GM23338 (cell line): ENCODE measurements around the gene PSMB7. TPM values are rescaled to one million over a fixed set of nuclear protein-coding genes. Genes with fewer than 3 reads are reported as not detected.

ENCODE experiments used
- ATAC-seq: fragments of 200-7000 bp; cut with Tn5 transposase; 3 replicates; pipeline ENCODE4 v1.9.1; 2020
- DNase-seq: peaks from one replicate; pipeline ENCODE4 v3.0.0-alpha.2; 2015; ENCODE audit warnings: low spot score
- H2AFZ ChIP-seq: fragments of 200-600 bp; sonication (generic); 2 replicates; pipeline ENCODE4 v1.8.0; 2016; ENCODE audit warnings: antibody characterized with exemption, mild to moderate bottlenecking, moderate library complexity
- H3F3A ChIP-seq: fragments of 200-600 bp; sonication (generic); replicated peaks from 2 replicates; pipeline ENCODE4 v1.8.0; 2017; ENCODE audit warnings: antibody characterized with exemption, mixed run types, low read depth
- H3K27ac ChIP-seq: fragments of 200-600 bp; sonication (generic); 2 replicates; pipeline ENCODE4 v1.6.1; 2016; ENCODE audit warnings: low read depth
- H3K27me3 ChIP-seq: fragments of 200-600 bp; sonication (generic); 2 replicates; pipeline ENCODE4 v1.8.0; 2016; ENCODE audit warnings: mild to moderate bottlenecking, mixed run types, moderate library complexity; ENCODE audit not compliant: insufficient read depth
- H3K36me3 ChIP-seq: fragments of 200-600 bp; sonication (generic); 2 replicates; pipeline ENCODE4 v1.8.0; 2016; ENCODE audit warnings: mild to moderate bottlenecking; ENCODE audit not compliant: insufficient read depth
- H3K4me1 ChIP-seq: fragments of 200-600 bp; sonication (generic); 2 replicates; pipeline ENCODE4 v1.8.0; 2016; ENCODE audit warnings: mild to moderate bottlenecking, moderate library complexity; ENCODE audit not compliant: insufficient read depth
- H3K4me2 ChIP-seq: fragments of 200-600 bp; sonication (generic); 2 replicates; pipeline ENCODE4 v1.7.1; 2017; ENCODE audit warnings: mixed run types
- H3K4me3 ChIP-seq: fragments of 200-600 bp; sonication (generic); 2 replicates; pipeline ENCODE4 v1.6.1; 2016; ENCODE audit warnings: mixed run types
- H3K79me2 ChIP-seq: fragments of 200-600 bp; sonication (generic); replicated peaks from 2 replicates; pipeline ENCODE4 v1.8.0; 2017; ENCODE audit warnings: mild to moderate bottlenecking; ENCODE audit not compliant: insufficient read depth
- H3K9me2 ChIP-seq: fragments of 200-600 bp; sonication (generic); 2 replicates; pipeline ENCODE4 v1.8.0; 2017; ENCODE audit not compliant: insufficient read depth
- H4K20me1 ChIP-seq: fragments of 200-600 bp; sonication (generic); replicated peaks from 2 replicates; pipeline ENCODE4 v1.8.0; 2017; ENCODE audit warnings: mild to moderate bottlenecking; ENCODE audit not compliant: insufficient read depth
- H3K27ac Mint-ChIP-seq: 2 replicates; pipeline ENCODE4 v1.8.0; 2020; ENCODE audit warnings: inconsistent platforms, mild to moderate bottlenecking, moderate library complexity, mixed read lengths
- H3K27me3 Mint-ChIP-seq: 3 replicates; pipeline ENCODE4 v1.8.0; 2022; ENCODE audit warnings: low read depth, mild to moderate bottlenecking, moderate library complexity, mixed read lengths, inconsistent platforms; ENCODE audit not compliant: insufficient read depth, poor library complexity
- H3K36me3 Mint-ChIP-seq: 3 replicates; pipeline ENCODE4 v1.8.0; 2021; ENCODE audit warnings: low read depth, mild to moderate bottlenecking, inconsistent platforms, moderate library complexity, mixed read lengths
- H3K4me1 Mint-ChIP-seq: 3 replicates; pipeline ENCODE4 v1.8.0; 2020; ENCODE audit warnings: mild to moderate bottlenecking, inconsistent platforms, mixed read lengths
- H3K4me3 Mint-ChIP-seq: 3 replicates; pipeline ENCODE4 v1.8.0; 2021; ENCODE audit warnings: moderate library complexity, mild to moderate bottlenecking, inconsistent platforms, mixed read lengths
- H3K9me3 Mint-ChIP-seq: 3 replicates; pipeline ENCODE4 v1.8.0; 2020; ENCODE audit warnings: moderate library complexity, mild to moderate bottlenecking, inconsistent platforms, mixed read lengths
- CREB1 ChIP-seq: fragments of 250-450 bp; sonication (Bioruptor Pico); IDR thresholded peaks from 2 replicates; pipeline ENCODE4 v1.5.0; 2020; ENCODE audit warnings: low read depth, mild to moderate bottlenecking, moderate library complexity
- CTCF ChIP-seq, 2 experiments: fragments of 200-600 bp in 1 of 2; sonication (generic) in 1 of 2; conservative IDR thresholded peaks; 2 replicates each; pipeline versions ENCODE4 v1.5.1 to v1.6.1; 2016 to 2017; ENCODE audit warnings: antibody characterized with exemption in 2 of 2, low read depth in 2 of 2, mild to moderate bottlenecking in 2 of 2, moderate library complexity in 1 of 2
- ETS1 ChIP-seq: IDR thresholded peaks from 2 replicates; pipeline ENCODE4 v1.6.1; 2016; ENCODE audit warnings: antibody characterized with exemption
- EZH2 ChIP-seq: fragments of 200-600 bp; sonication (generic); IDR thresholded peaks from one replicate; pipeline ENCODE4 v1.8.0; 2017; ENCODE audit warnings: antibody characterized with exemption, mild to moderate bottlenecking, low read depth; ENCODE audit not compliant: unreplicated experiment
- EZH2phosphoT487 ChIP-seq: fragments of 200-600 bp; sonication (generic); IDR thresholded peaks from one replicate; pipeline ENCODE4 v1.8.1; 2018; ENCODE audit warnings: antibody characterized with exemption; ENCODE audit not compliant: unreplicated experiment
- JUNB ChIP-seq: IDR thresholded peaks from one replicate; pipeline ENCODE4 v1.6.1; 2016; ENCODE audit warnings: antibody characterized with exemption; ENCODE audit not compliant: unreplicated experiment
- NANOG ChIP-seq: IDR thresholded peaks from 2 replicates; pipeline ENCODE4 v1.6.1; 2016; ENCODE audit warnings: antibody characterized with exemption, borderline replicate concordance
- POLR2AphosphoS5 ChIP-seq: IDR thresholded peaks from 2 replicates; pipeline ENCODE4 v1.6.1; 2016; ENCODE audit warnings: antibody characterized with exemption, low read depth
- ZNF114 ChIP-seq: fragments of 250-450 bp; sonication (Bioruptor Pico); IDR thresholded peaks from 2 replicates; pipeline ENCODE4 v1.5.0; 2020; ENCODE audit warnings: mild to moderate bottlenecking, moderate library complexity
- ZNF331 ChIP-seq: fragments of 250-450 bp; sonication (Bioruptor Pico); IDR thresholded peaks from 2 replicates; pipeline ENCODE4 v1.5.0; 2020; ENCODE audit warnings: low read depth, mild to moderate bottlenecking, moderate library complexity
- polyA plus RNA-seq: library from polyadenylated mRNA; unstranded; fragments of >200 nt; fragmentation: Nextera tagmentation; extraction: Ambion mirVana; gene quantifications from 2 replicates; pipeline ENCODE4 v1.2.1, GENCODE V29; 2016
- total RNA-seq: library from RNA; depleted of rRNA; stranded (reverse); fragments of >200 nt; shearing (Covaris generic); gene quantifications from 2 replicates; pipeline ENCODE4 v1.2.3, GENCODE V29; 2014
- TF ChIP-seq, protein P1 (sequence below): fragments of 250-450 bp; sonication (Bioruptor Pico); IDR thresholded peaks from 2 replicates; pipeline ENCODE4 v1.5.0; 2020; ENCODE audit warnings: mild to moderate bottlenecking, moderate library complexity

The PSMB7 gene
- total and polyA plus RNA-seq, 2 experiments from 2014 or later: 255 to 268 TPM

DNA sequence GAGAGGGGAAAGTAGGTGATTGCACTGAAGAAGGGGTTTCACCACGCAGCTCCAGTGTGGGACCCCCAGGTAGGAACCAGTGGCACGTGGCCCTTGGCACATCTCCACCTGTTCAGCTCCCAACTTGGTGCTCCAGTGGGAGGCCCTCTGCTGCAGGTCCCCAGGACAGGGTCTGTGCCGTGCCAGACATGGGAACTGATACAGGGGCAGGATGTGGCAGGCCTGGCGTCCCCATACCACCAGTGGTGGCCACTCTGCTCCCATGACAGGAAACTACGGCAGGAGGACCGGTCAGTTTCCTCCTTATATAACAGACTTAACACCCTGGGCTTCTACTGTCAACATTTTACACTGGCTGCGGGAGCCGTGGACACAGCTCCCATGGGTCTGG, 67.3 kb downstream of the PSMB7 start:
- Mint-ChIP-seq H3K27ac (no peak overlapping the region), H3K4me1 (peaks cover 19% of the 10 kb centered on the region), H3K36me3 (peaks cover 25% of the 10 kb centered on the region), H3K27me3 (peaks cover 19% of the 10 kb centered on the region), H3K9me3 (no peaks in the 10 kb centered on the region), H3K4me3 (no peak overlapping the region)
- Histone ChIP-seq H2AFZ (no peak overlapping the region), H3K4me3 (no peak overlapping the region), H3K36me3 (peaks cover 4% of the 10 kb centered on the region; the same call in 1 of the 2 replicates), H3K9me2 (no peaks in the 10 kb centered on the region), H3K4me2 (no peak overlapping the region), H3K27ac (no peak overlapping the region), H3K79me2 (no peaks in the 10 kb centered on the region), H3K27me3 (no peaks in the 10 kb centered on the region), H4K20me1 (0 out of 2 replicates have a peak, but pooled peaks cover 2% of the 10 kb centered on the region), H3K4me1 (peaks cover 9% of the 10 kb centered on the region; the same call in 1 of the 2 replicates), H3F3A (no peaks in the 10 kb centered on the region)
- no peak for TF ChIP-seq CTCF (conservative IDR thresholded peaks at IDR 0.05; ENCODE audit: low read depth in 2 of 2)
- TF ChIP-seq, protein P1, sequence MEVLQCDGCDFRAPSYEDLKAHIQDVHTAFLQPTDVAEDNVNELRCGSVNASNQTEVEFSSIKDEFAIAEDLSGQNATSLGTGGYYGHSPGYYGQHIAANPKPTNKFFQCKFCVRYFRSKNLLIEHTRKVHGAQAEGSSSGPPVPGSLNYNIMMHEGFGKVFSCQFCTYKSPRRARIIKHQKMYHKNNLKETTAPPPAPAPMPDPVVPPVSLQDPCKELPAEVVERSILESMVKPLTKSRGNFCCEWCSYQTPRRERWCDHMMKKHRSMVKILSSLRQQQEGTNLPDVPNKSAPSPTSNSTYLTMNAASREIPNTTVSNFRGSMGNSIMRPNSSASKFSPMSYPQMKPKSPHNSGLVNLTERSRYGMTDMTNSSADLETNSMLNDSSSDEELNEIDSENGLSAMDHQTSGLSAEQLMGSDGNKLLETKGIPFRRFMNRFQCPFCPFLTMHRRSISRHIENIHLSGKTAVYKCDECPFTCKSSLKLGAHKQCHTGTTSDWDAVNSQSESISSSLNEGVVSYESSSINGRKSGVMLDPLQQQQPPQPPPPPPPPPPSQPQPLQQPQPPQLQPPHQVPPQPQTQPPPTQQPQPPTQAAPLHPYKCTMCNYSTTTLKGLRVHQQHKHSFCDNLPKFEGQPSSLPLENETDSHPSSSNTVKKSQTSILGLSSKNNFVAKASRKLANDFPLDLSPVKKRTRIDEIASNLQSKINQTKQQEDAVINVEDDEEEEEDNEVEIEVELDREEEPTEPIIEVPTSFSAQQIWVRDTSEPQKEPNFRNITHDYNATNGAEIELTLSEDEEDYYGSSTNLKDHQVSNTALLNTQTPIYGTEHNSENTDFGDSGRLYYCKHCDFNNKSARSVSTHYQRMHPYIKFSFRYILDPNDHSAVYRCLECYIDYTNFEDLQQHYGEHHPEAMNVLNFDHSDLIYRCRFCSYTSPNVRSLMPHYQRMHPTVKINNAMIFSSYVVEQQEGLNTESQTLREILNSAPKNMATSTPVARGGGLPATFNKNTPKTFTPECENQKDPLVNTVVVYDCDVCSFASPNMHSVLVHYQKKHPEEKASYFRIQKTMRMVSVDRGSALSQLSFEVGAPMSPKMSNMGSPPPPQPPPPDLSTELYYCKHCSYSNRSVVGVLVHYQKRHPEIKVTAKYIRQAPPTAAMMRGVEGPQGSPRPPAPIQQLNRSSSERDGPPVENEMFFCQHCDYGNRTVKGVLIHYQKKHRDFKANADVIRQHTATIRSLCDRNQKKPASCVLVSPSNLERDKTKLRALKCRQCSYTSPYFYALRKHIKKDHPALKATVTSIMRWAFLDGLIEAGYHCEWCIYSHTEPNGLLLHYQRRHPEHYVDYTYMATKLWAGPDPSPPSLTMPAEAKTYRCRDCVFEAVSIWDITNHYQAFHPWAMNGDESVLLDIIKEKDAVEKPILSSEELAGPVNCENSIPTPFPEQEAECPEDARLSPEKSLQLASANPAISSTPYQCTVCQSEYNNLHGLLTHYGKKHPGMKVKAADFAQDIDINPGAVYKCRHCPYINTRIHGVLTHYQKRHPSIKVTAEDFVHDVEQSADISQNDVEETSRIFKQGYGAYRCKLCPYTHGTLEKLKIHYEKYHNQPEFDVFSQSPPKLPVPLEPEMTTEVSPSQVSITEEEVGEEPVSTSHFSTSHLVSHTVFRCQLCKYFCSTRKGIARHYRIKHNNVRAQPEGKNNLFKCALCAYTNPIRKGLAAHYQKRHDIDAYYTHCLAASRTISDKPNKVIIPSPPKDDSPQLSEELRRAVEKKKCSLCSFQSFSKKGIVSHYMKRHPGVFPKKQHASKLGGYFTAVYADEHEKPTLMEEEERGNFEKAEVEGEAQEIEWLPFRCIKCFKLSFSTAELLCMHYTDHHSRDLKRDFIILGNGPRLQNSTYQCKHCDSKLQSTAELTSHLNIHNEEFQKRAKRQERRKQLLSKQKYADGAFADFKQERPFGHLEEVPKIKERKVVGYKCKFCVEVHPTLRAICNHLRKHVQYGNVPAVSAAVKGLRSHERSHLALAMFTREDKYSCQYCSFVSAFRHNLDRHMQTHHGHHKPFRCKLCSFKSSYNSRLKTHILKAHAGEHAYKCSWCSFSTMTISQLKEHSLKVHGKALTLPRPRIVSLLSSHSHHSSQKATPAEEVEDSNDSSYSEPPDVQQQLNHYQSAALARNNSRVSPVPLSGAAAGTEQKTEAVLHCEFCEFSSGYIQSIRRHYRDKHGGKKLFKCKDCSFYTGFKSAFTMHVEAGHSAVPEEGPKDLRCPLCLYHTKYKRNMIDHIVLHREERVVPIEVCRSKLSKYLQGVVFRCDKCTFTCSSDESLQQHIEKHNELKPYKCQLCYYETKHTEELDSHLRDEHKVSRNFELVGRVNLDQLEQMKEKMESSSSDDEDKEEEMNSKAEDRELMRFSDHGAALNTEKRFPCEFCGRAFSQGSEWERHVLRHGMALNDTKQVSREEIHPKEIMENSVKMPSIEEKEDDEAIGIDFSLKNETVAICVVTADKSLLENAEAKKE (CRISPR knock-in tag): no peak
- no peak for TF ChIP-seq NANOG
- TF ChIP-seq ZNF114 (CRISPR knock-in tag): no peak
- no peak for TF ChIP-seq POLR2AphosphoS5
- TF ChIP-seq EZH2phosphoT487: no peak
- TF ChIP-seq EZH2: no peak
- TF ChIP-seq CREB1: no peak
- TF ChIP-seq JUNB: no peak
- no peak for TF ChIP-seq ZNF331 (CRISPR knock-in tag)
- TF ChIP-seq ETS1: no peak
- ATAC-seq (no peak), DNase-seq (no peak)
